Kidney epithelial cell (primary cell): ENCODE measurements around the gene ZNF48. TPM values are rescaled to one million over a fixed set of nuclear protein-coding genes. Genes with fewer than 3 reads are reported as not detected.

Experiments
- DNase-seq: peaks from one replicate; pipeline ENCODE4 v3.0.0-alpha.2; 2010; ENCODE audit warnings: low read depth
- H3K27me3 ChIP-seq: 2 replicates; pipeline ENCODE4 v1.6.0; 2011; ENCODE audit warnings: low read length; ENCODE audit not compliant: control insufficient read depth, insufficient read depth
- H3K36me3 ChIP-seq: 2 replicates; pipeline ENCODE4 v1.5.1; 2011; ENCODE audit warnings: low read length; ENCODE audit not compliant: control insufficient read depth, insufficient read depth
- H3K4me3 ChIP-seq: 2 replicates; pipeline ENCODE4 v1.5.1; 2011; ENCODE audit warnings: low read depth, mild to moderate bottlenecking, control low read depth, low read length
- CTCF ChIP-seq: IDR thresholded peaks from 2 replicates; pipeline ENCODE4 v1.5.1; 2011; ENCODE audit warnings: mild to moderate bottlenecking, moderate library complexity, low read length, control low read depth, inconsistent platforms; ENCODE audit not compliant: insufficient read depth, poor library complexity, severe bottlenecking
- total RNA-seq: library from RNA; depleted of rRNA; stranded (reverse); fragments of >200 nt; gene quantifications from 2 replicates; pipeline ENCODE4 v1.2.3, GENCODE V29; 2015

The ZNF48 gene
- 24.4 and 27.4 TPM in 2 replicates for total RNA-seq

GRCh38 chr16:30395155-30395991, at the start of gene ZNF48:
ZNF48 (plus strand) TSS chr16:30395420; CDS start chr16:30395795, 375 bp downstream.
- no peaks in the 10 kb centered on the region for H3K36me3 ChIP-seq
- no peaks in the 10 kb centered on the region for H3K27me3 ChIP-seq
- no peak for DNase-seq
- TF ChIP-seq CTCF: no peak
- H3K4me3 ChIP-seq: peak within 1 kb of the TSS; percentile 87

GRCh38 chr16:30346286-30346685, 48.9 kb upstream of the ZNF48 start:
- no peak for DNase-seq
- TF ChIP-seq CTCF: no peak
- Histone ChIP-seq H3K27me3 (no peaks in the 10 kb centered on the region), H3K4me3 (no peak overlapping the region), H3K36me3 (peaks cover 3% of the 10 kb centered on the region)

- Histone ChIP-seq H3K27me3 (no peaks in the 10 kb centered on the region), H3K4me3 (no peak overlapping the region), H3K36me3 (peaks cover 4% of the 10 kb centered on the region)
- TF ChIP-seq CTCF: no peak
- DNase-seq: no peak
Observed at GRCh38 chr16:30348113-30348512, 47.1 kb upstream of the ZNF48 start.

- no peak for DNase-seq
- no peak for TF ChIP-seq CTCF
- no peak overlapping the region for H3K4me3 ChIP-seq
- no peaks in the 10 kb centered on the region for H3K27me3 ChIP-seq
- H3K36me3 ChIP-seq: peaks cover 4% of the 10 kb centered on the region
Observed at GRCh38 chr16:30348929-30349328, 46.3 kb upstream of the ZNF48 start.

GRCh38 chr16:30349675-30350074, 45.5 kb upstream of the ZNF48 start:
- H3K36me3 ChIP-seq: peaks cover 4% of the 10 kb centered on the region
- H3K27me3 ChIP-seq: no peaks in the 10 kb centered on the region
- TF ChIP-seq CTCF: no peak
- no peak overlapping the region for H3K4me3 ChIP-seq
- DNase-seq: no peak
